RWPE2 (cell line): ENCODE data around the gene TOP3B.

Experiments
- ATAC-seq: fragments of 200-7000 bp; cut with Tn5 transposase; 3 replicates; pipeline ENCODE4 v1.9.1; 2021; ENCODE audit warnings: low read depth
- DNase-seq: peaks from one replicate; pipeline ENCODE4 v3.0.0-alpha.2; 2020; ENCODE audit warnings: low spot score
- H3K27ac ChIP-seq: fragments of 450-650 bp; 2 replicates; pipeline ENCODE4 v1.5.1; 2017; ENCODE audit warnings: mild to moderate bottlenecking; ENCODE audit not compliant: poor library complexity, severe bottlenecking
- H3K27me3 ChIP-seq: fragments of 250-450 bp; sonication (Bioruptor Pico); 2 replicates; pipeline ENCODE4 v1.5.1; 2021; ENCODE audit warnings: mild to moderate bottlenecking, moderate library complexity; ENCODE audit not compliant: insufficient read depth, poor library complexity, severe bottlenecking
- H3K36me3 ChIP-seq: fragments of 250-450 bp; sonication (Bioruptor Pico); 2 replicates; pipeline ENCODE4 v1.5.1; 2020; ENCODE audit warnings: low read depth, mild to moderate bottlenecking, moderate library complexity
- H3K4me1 ChIP-seq: fragments of 250-450 bp; sonication (Bioruptor Pico); 2 replicates; pipeline ENCODE4 v1.5.1; 2021; ENCODE audit warnings: mild to moderate bottlenecking, moderate library complexity; ENCODE audit not compliant: insufficient read depth, poor library complexity, severe bottlenecking
- H3K4me3 ChIP-seq: fragments of 250-450 bp; sonication (Bioruptor Pico); 2 replicates; pipeline ENCODE4 v1.5.1; 2021; ENCODE audit warnings: mild to moderate bottlenecking, moderate library complexity; ENCODE audit not compliant: severe bottlenecking
- H3K9me3 ChIP-seq: fragments of 250-450 bp; sonication (Bioruptor Pico); 2 replicates; pipeline ENCODE4 v1.5.1; 2021; ENCODE audit warnings: mild to moderate bottlenecking, moderate library complexity; ENCODE audit not compliant: severe bottlenecking
- TF ChIP-seq, protein P1 (sequence below): fragments of 450-650 bp; IDR thresholded peaks from one replicate; pipeline ENCODE4 v1.5.1; 2017; ENCODE audit warnings: mild to moderate bottlenecking, moderate library complexity; ENCODE audit not compliant: poor library complexity, severe bottlenecking

The TOP3B gene

DNA sequence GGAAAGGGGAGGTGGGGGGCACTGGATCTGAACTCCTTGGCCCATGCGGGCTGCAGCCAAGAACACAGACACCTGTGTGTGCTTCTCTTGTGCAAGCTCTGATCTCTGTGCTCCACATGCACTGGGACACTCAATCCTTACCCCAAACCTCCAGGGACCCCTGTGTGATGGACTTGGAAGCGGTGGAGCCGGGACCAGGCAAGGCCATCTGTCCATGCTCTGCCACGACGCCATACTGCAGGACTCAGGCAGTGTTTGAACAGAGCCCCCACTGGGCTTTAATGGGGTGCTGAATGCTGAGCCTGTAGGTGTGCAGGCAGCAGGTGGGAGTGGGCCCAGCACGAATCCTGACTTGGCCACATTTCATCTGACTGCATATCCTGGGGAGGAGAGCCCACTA is 53.3 kb downstream of the TOP3B start:
- no peaks in the 10 kb centered on the region for H3K4me1 ChIP-seq
- H3K27me3 ChIP-seq = no peaks in the 10 kb centered on the region
- ATAC-seq (no peak), DNase-seq (no peak)
- H3K4me3 ChIP-seq = no peak overlapping the region
- H3K27ac ChIP-seq = no peak overlapping the region
- TF ChIP-seq, protein P1, sequence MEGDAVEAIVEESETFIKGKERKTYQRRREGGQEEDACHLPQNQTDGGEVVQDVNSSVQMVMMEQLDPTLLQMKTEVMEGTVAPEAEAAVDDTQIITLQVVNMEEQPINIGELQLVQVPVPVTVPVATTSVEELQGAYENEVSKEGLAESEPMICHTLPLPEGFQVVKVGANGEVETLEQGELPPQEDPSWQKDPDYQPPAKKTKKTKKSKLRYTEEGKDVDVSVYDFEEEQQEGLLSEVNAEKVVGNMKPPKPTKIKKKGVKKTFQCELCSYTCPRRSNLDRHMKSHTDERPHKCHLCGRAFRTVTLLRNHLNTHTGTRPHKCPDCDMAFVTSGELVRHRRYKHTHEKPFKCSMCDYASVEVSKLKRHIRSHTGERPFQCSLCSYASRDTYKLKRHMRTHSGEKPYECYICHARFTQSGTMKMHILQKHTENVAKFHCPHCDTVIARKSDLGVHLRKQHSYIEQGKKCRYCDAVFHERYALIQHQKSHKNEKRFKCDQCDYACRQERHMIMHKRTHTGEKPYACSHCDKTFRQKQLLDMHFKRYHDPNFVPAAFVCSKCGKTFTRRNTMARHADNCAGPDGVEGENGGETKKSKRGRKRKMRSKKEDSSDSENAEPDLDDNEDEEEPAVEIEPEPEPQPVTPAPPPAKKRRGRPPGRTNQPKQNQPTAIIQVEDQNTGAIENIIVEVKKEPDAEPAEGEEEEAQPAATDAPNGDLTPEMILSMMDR = no peak
- H3K36me3 ChIP-seq = peaks cover 44% of the 10 kb centered on the region
- H3K9me3 ChIP-seq = no peaks in the 10 kb centered on the region

DNA sequence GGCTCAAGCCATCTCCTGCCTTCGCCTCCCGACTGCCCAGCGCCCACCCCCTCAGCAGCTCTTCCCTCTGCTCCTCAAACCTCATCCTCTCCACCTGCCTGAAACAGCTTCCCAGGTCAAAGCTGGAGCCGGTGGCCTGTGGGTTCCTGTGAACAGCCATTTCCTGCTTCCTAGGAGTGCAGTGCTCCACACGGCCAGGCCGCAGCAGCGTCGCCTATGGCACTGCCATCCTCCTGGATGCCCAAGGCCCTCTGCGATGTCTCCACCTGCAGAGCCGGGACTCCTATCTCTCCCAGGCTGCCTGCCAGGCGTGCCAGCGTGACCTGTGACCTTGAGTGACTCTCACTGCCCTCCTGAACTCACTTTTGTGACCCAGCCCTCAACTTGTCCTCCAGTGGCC is 54.5 kb downstream of the TOP3B start:
- Histone ChIP-seq H3K4me1 (no peaks in the 10 kb centered on the region), H3K27ac (no peak overlapping the region), H3K9me3 (no peaks in the 10 kb centered on the region), H3K36me3 (peaks cover 35% of the 10 kb centered on the region), H3K4me3 (no peak overlapping the region), H3K27me3 (no peaks in the 10 kb centered on the region)
- DNase-seq (no peak), ATAC-seq (no peak)
- TF ChIP-seq, protein P1 = no peak

DNA sequence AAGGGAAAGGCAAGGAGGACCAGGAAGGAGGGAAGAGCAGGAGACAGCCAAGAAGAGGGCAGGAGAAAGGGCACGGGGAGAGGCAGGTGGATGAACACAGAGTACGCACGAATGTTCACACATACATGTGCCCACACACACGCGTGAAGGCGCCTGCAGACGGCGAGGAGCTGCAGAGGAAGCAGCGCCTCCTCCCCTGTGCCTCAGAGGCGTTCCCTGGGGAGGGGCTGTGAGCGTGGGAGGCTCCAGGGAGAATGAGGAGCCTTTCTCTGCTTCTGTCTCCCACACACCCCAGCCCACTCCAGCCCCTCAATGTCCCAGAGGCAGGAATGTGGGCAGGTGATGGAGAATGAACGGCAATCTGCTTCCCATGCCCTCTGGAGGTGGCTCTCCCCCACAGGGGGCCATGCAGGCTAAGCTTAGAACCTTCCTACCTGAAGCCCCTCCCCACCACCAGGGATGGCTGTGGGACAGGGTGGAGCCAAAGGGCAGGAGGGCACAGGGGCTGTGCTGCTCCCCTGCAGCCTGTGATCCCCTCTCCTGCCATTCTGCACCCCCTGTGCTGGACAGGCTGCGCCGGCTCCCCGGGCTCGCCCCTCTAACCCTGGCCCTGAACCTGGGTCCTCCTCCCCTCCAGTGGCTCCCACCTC is 55.3 kb downstream of the TOP3B start:
- H3K4me1 ChIP-seq = no peaks in the 10 kb centered on the region
- DNase-seq (no peak), ATAC-seq (no peak)
- H3K27ac ChIP-seq = no peak overlapping the region
- H3K27me3 ChIP-seq = no peaks in the 10 kb centered on the region
- H3K9me3 ChIP-seq = no peaks in the 10 kb centered on the region
- peaks cover 27% of the 10 kb centered on the region for H3K36me3 ChIP-seq
- H3K4me3 ChIP-seq = no peak overlapping the region
- TF ChIP-seq, protein P1 = no peak

DNA sequence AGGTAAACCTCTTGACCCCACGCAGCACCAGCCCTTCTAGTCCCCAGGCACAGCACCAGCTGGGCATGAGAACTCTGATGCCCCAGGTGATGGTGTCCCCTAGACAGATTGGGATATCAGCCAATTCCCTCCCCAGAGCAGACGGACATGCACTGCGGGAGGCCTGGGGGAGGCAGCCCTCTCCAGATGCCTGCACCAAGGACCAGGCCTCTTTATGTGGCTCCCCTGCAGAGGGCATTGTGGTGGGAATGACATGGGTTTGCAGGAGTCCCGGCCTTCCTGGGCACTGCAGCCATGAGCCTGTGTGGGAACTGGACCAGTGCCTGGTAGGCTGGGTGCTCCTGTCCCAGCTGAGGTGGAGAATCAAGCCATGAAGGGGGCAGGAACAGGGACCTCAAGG is 55.9 kb downstream of the TOP3B start:
- peaks cover 23% of the 10 kb centered on the region; the same call in 1 of the 2 replicates for H3K36me3 ChIP-seq

DNA sequence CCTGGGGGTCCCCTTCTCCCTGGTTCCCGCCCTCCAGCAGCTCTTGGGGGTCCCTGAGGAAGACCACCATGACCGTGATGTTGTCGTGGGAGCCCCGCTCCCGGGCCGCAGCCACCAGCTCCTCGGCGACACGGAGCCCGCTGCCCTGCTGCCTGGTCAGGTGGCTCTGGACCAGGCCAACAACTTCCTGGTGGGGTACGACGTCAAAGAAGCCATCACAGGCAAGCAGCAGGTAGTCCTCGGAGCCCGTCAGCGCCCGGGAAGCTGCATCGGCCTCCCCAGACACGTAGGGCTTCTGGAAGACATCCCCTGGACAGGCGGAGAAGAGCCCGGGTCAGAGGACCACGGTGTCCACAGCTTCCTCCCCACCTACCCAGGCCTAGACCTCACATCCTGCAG is 59.4 kb downstream of the TOP3B start:
- TF ChIP-seq, protein P1 = no peak
- no peaks in the 10 kb centered on the region for H3K27me3 ChIP-seq
- no peaks in the 10 kb centered on the region for H3K9me3 ChIP-seq
- no peaks in the 10 kb centered on the region for H3K4me1 ChIP-seq
- ATAC-seq = no peak
- no peak overlapping the region for H3K27ac ChIP-seq
- no peaks in the 10 kb centered on the region for H3K36me3 ChIP-seq
- no peak overlapping the region for H3K4me3 ChIP-seq
- no peak for DNase-seq

More for the DNA sequence above, 55.9 kb downstream of the TOP3B start:
- ATAC-seq (no peak), DNase-seq (no peak)
- no peaks in the 10 kb centered on the region for H3K9me3 ChIP-seq
- H3K27me3 ChIP-seq = no peaks in the 10 kb centered on the region
- TF ChIP-seq, protein P1 = no peak
- no peak overlapping the region for H3K4me3 ChIP-seq
- no peaks in the 10 kb centered on the region for H3K4me1 ChIP-seq
- H3K27ac ChIP-seq = no peak overlapping the region
